Liver (tissue), 9 donors: Measurements from ENCODE around the gene SLC24A4. TPM values are rescaled to one million over a fixed set of nuclear protein-coding genes. Genes with fewer than 3 reads are reported as not detected.
A peak's percentile ranks its signal among the peaks of the same experiment; 100 is the strongest.

Experiments used
- DNase-seq: peaks from one replicate; pipeline ENCODE4 v3.0.0-alpha.2; 2017; ENCODE audit warnings: low spot score
- H3K27ac ChIP-seq, 2 donors: one replicate each; pipeline ENCODE4 v1.7.0; 2013; ENCODE audit warnings: inconsistent platforms in 2 of 2, low read length in 2 of 2, control low read depth in 1 of 2, low read depth in 1 of 2, mild to moderate bottlenecking in 1 of 2
- H3K27me3 ChIP-seq, 4 donors: one replicate each; pipeline versions ENCODE4 v1.6.1 to v1.7.0; 2013; ENCODE audit warnings: low read length in 3 of 4, inconsistent platforms in 1 of 4, mild to moderate bottlenecking in 1 of 4, moderate library complexity in 1 of 4; ENCODE audit not compliant: control insufficient read depth in 4 of 4, insufficient read depth in 4 of 4
- H3K36me3 ChIP-seq, 4 donors: one replicate each; pipeline versions ENCODE4 v1.6.1 to v1.7.0; 2013; ENCODE audit warnings: low read length in 3 of 4, mild to moderate bottlenecking in 3 of 4, low read depth in 1 of 4, moderate library complexity in 1 of 4; ENCODE audit not compliant: control insufficient read depth in 4 of 4, insufficient read depth in 3 of 4
- H3K4me1 ChIP-seq, 4 donors: one replicate each; pipeline versions ENCODE4 v1.6.1 to v1.7.0; 2013; ENCODE audit warnings: low read length in 3 of 4, mild to moderate bottlenecking in 3 of 4, moderate library complexity in 1 of 4; ENCODE audit not compliant: control insufficient read depth in 4 of 4, insufficient read depth in 4 of 4
- H3K4me3 ChIP-seq, 3 donors: one replicate each; pipeline versions ENCODE4 v1.6.1 to v1.7.0; 2013; ENCODE audit warnings: low read length in 3 of 3, control low read depth in 1 of 3, low read depth in 1 of 3, mild to moderate bottlenecking in 1 of 3
- H3K9ac ChIP-seq, 2 donors: one replicate each; pipeline ENCODE4 v1.7.0; 2013; ENCODE audit warnings: low read length in 2 of 2, mild to moderate bottlenecking in 2 of 2, moderate library complexity in 2 of 2, control low read depth in 1 of 2, low read depth in 1 of 2
- H3K9me3 ChIP-seq, 4 donors: one replicate each; pipeline versions ENCODE4 v1.6.1 to v1.7.0; 2013; ENCODE audit warnings: low read length in 3 of 4; ENCODE audit not compliant: control insufficient read depth in 4 of 4
- EGR1 ChIP-seq, 2 donors: IDR thresholded peaks; 2 replicates each; pipeline ENCODE4 v1.6.1; 2016 to 2018; ENCODE audit warnings: antibody characterized with exemption in 2 of 2, low read depth in 2 of 2
- FOXA1 ChIP-seq: IDR thresholded peaks from 2 replicates; pipeline ENCODE4 v1.6.1; 2016; ENCODE audit warnings: antibody characterized with exemption
- FOXA2 ChIP-seq: IDR thresholded peaks from 2 replicates; pipeline ENCODE4 v1.6.1; 2016; ENCODE audit warnings: antibody characterized with exemption
- GABPA ChIP-seq, 2 donors: IDR thresholded peaks in 1 of 2; conservative IDR thresholded peaks in 1 of 2; 2 replicates each; pipeline ENCODE4 v1.6.1; 2016; ENCODE audit warnings: antibody characterized with exemption in 2 of 2, mild to moderate bottlenecking in 1 of 2, moderate library complexity in 1 of 2
- HNF4A ChIP-seq, 2 donors: conservative IDR thresholded peaks; 2 replicates each; pipeline ENCODE4 v1.6.1; 2016; ENCODE audit warnings: antibody characterized with exemption in 2 of 2, mild to moderate bottlenecking in 2 of 2
- HNF4G ChIP-seq: IDR thresholded peaks from 2 replicates; pipeline ENCODE4 v1.6.1; 2016; ENCODE audit warnings: antibody characterized with exemption
- JUND ChIP-seq, 2 donors: IDR thresholded peaks; 2 replicates each; pipeline ENCODE4 v1.6.1; 2016; ENCODE audit warnings: antibody characterized with exemption in 2 of 2
- NR2F2 ChIP-seq: IDR thresholded peaks from 2 replicates; pipeline ENCODE4 v1.6.1; 2016; ENCODE audit warnings: antibody characterized with exemption
- RAD21 ChIP-seq, 2 donors: IDR thresholded peaks; 2 replicates each; pipeline ENCODE4 v1.6.1; 2016; ENCODE audit warnings: antibody characterized with exemption in 2 of 2, mild to moderate bottlenecking in 2 of 2
- RXRA ChIP-seq, 2 donors: IDR thresholded peaks; 2 replicates each; pipeline ENCODE4 v1.6.1; 2017 to 2018; ENCODE audit warnings: antibody characterized with exemption in 2 of 2, mild to moderate bottlenecking in 1 of 2
- SP1 ChIP-seq: IDR thresholded peaks from 2 replicates; pipeline ENCODE4 v1.6.1; 2018; ENCODE audit warnings: antibody characterized with exemption, mild to moderate bottlenecking
- TAF1 ChIP-seq: conservative IDR thresholded peaks from 2 replicates; pipeline ENCODE4 v1.6.1; 2016; ENCODE audit warnings: antibody characterized with exemption, mild to moderate bottlenecking
- YY1 ChIP-seq: IDR thresholded peaks from 2 replicates; pipeline ENCODE4 v1.6.1; 2016; ENCODE audit warnings: antibody characterized with exemption, mild to moderate bottlenecking
- whole genome bisulfite sequencing: extraction: QIAGEN DNeasy Blood & Tissue Kit; methylation state at CpG from one replicate; pipeline ENCODE4 v1.1.7; 2013; 5-methylcytosine and 5-hydroxymethylcytosine counted together
- polyA plus RNA-seq, 2 donors: library from polyadenylated mRNA; stranded (reverse) in 1 of 2; unstranded in 1 of 2; fragments of 200-250 nt in 1 of 2; fragments of >200 nt in 1 of 2; fragmentation: Nextera tagmentation in 1 of 2; extraction: Ambion mirVana in 1 of 2; gene quantifications; one replicate each; pipeline versions ENCODE4 v1.2.1 to v1.2.3, GENCODE V29; 2013 to 2015
- total RNA-seq, 2 donors: library from RNA; depleted of rRNA; stranded (reverse); fragments of >200 nt; gene quantifications; one replicate each; pipeline ENCODE4 v1.2.3, GENCODE V29; 2014
- TF ChIP-seq, protein P1 (sequence below): fragments of 150-350 bp; IDR thresholded peaks from 2 replicates; pipeline ENCODE4 v1.5.1; 2017; ENCODE audit warnings: improper control_type of control experiment, low read depth, low read length; ENCODE audit not compliant: missing input control
- TF ChIP-seq, protein P2 (sequence below): IDR thresholded peaks from 2 replicates; pipeline ENCODE4 v1.6.1; 2016; ENCODE audit warnings: antibody characterized with exemption
- TF ChIP-seq, protein P3 (sequence below): IDR thresholded peaks from 2 replicates; pipeline ENCODE4 v1.6.1; 2016; ENCODE audit warnings: antibody characterized with exemption
- TF ChIP-seq, protein P4 (sequence below): IDR thresholded peaks from 2 replicates; pipeline ENCODE4 v1.6.1; 2016; ENCODE audit warnings: antibody characterized with exemption, mild to moderate bottlenecking
- TF ChIP-seq, protein P5 (sequence below): IDR thresholded peaks from 2 replicates; pipeline ENCODE4 v1.6.1; 2016; ENCODE audit warnings: antibody characterized with exemption
- donor health status: healthy.
- donor health status: healthy.
- donor health status: healthy.
- donor health status: healthy.
- donor health status: healthy.

SLC24A4 gene
- total and polyA plus RNA-seq, 4 donors: 0.06 to 0.23 (median 0.12) TPM

DNA sequence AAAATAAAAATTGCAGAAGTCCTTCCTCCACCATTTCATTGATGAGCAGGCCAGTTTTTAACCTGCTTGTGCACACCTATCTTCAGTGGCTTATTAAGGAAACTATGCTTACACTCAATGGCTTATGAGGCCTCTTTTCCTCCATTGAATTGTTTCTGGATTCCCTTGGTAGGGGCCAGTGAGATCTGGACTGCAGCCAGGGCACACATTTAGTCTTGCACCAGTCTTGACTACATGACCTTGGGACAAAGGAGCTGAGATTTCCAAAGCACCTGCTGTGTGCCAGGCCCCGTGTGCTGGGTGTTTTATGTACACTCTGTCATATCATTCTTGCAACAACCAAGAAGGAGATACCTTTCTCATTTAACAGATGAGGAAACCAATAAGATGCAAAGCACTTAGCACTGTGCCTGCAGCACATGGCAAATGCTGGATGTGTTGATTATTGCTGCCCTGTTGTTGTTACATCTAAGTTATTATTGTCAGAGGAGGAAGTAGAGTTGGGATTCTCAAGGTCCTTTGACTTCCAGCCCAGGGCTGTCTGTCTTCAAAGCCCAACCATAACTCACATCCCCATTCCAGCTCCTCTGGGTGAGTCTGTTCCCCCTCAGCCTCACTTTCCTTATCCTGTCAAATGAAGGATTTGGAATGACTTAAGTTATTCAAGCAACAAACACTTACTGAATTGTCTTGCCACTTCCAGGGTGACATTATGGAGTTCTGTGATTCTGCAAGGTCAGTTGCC is 159.0 kb downstream of the SLC24A4 start:
- Histone ChIP-seq H3K9ac (no peak overlapping the region), H3K36me3 (no peaks in the 10 kb centered on the region), H3K9me3 (no peaks in the 10 kb centered on the region), H3K27ac (no peak overlapping the region), H3K4me3 (no peak overlapping the region), H3K4me1 (peaks cover 3 to 18% (median 16%) of the 10 kb centered on the region in 4 donors), H3K27me3 (no peaks in the 10 kb centered on the region)
- TF ChIP-seq RXRA (IDR thresholded peaks at IDR 0.05) (no peak), TAF1 (no peak), NR2F2 (no peak), YY1 (no peak), RAD21 (IDR thresholded peaks at IDR 0.05) (no peak), FOXA1 (no peak), SP1 (no peak), JUND (IDR thresholded peaks at IDR 0.05) (no peak), EGR1 (IDR thresholded peaks at IDR 0.05; ENCODE audit: low read depth in 2 of 2) (no peak), HNF4G (no peak), GABPA (IDR thresholded peaks at IDR 0.05 in 1 of 2, conservative IDR thresholded peaks at IDR 0.05 in 1 of 2) (no peak), HNF4A (conservative IDR thresholded peaks at IDR 0.05) (no peak)
- TF ChIP-seq, protein P1, sequence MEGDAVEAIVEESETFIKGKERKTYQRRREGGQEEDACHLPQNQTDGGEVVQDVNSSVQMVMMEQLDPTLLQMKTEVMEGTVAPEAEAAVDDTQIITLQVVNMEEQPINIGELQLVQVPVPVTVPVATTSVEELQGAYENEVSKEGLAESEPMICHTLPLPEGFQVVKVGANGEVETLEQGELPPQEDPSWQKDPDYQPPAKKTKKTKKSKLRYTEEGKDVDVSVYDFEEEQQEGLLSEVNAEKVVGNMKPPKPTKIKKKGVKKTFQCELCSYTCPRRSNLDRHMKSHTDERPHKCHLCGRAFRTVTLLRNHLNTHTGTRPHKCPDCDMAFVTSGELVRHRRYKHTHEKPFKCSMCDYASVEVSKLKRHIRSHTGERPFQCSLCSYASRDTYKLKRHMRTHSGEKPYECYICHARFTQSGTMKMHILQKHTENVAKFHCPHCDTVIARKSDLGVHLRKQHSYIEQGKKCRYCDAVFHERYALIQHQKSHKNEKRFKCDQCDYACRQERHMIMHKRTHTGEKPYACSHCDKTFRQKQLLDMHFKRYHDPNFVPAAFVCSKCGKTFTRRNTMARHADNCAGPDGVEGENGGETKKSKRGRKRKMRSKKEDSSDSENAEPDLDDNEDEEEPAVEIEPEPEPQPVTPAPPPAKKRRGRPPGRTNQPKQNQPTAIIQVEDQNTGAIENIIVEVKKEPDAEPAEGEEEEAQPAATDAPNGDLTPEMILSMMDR: no peak
- TF ChIP-seq, protein P2, sequence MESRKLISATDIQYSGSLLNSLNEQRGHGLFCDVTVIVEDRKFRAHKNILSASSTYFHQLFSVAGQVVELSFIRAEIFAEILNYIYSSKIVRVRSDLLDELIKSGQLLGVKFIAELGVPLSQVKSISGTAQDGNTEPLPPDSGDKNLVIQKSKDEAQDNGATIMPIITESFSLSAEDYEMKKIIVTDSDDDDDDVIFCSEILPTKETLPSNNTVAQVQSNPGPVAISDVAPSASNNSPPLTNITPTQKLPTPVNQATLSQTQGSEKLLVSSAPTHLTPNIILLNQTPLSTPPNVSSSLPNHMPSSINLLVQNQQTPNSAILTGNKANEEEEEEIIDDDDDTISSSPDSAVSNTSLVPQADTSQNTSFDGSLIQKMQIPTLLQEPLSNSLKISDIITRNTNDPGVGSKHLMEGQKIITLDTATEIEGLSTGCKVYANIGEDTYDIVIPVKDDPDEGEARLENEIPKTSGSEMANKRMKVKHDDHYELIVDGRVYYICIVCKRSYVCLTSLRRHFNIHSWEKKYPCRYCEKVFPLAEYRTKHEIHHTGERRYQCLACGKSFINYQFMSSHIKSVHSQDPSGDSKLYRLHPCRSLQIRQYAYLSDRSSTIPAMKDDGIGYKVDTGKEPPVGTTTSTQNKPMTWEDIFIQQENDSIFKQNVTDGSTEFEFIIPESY: no peak
- TF ChIP-seq, protein P3, sequence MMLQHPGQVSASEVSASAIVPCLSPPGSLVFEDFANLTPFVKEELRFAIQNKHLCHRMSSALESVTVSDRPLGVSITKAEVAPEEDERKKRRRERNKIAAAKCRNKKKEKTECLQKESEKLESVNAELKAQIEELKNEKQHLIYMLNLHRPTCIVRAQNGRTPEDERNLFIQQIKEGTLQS: no peak
- DNase-seq: peak; percentile 17
- WGBS: 30% methylated on average over 1 of the region's 1 CpG

DNA sequence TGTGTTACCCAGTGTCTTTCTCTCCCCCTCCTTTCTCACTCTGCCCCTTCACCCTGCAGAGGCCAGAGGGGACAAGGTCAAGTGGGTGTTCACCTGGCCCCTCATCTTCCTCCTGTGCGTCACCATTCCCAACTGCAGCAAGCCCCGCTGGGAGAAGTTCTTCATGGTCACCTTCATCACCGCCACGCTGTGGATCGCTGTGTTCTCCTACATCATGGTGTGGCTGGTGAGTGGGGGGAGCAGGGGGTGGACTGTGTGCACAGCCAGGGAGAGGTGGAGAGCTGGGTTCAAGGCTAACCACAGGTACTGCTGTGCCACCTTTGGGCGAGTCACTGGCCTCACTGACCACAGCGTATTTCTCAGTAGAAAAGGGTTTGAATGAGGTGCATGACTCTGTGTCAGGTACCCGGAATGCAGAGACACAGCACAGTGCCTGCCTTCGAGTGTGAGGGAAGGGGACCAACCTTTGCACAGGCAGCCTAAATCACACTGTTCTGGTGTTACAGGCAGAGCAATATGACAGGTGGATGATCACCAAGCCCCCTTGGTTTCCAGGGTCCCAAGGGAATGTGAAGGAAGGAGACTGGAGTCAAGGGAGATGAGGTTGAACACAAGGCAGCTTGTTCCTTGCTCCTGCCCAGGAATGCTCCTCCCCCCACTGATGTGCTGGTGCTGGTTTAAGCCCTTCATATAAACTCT is 159.8 kb downstream of the SLC24A4 start:
- no peaks in the 10 kb centered on the region for H3K36me3 ChIP-seq
- H3K4me3 ChIP-seq: no peak overlapping the region
- DNase-seq: no peak
- H3K27me3 ChIP-seq: no peaks in the 10 kb centered on the region
- no peaks in the 10 kb centered on the region for H3K9me3 ChIP-seq
- H3K4me1 ChIP-seq: peaks cover 3 to 18% (median 16%) of the 10 kb centered on the region in 4 donors
- H3K9ac ChIP-seq: no peak overlapping the region
- 98% methylated on average over 9 of the region's 9 CpGs for WGBS
- no peak overlapping the region for H3K27ac ChIP-seq
- no peak for TF ChIP-seq EGR1 (IDR thresholded peaks at IDR 0.05; ENCODE audit: low read depth in 2 of 2)
- TF ChIP-seq, protein P3: no peak
- no peak for TF ChIP-seq FOXA1
- no peak for TF ChIP-seq NR2F2
- TF ChIP-seq TAF1: no peak
- TF ChIP-seq, protein P4, sequence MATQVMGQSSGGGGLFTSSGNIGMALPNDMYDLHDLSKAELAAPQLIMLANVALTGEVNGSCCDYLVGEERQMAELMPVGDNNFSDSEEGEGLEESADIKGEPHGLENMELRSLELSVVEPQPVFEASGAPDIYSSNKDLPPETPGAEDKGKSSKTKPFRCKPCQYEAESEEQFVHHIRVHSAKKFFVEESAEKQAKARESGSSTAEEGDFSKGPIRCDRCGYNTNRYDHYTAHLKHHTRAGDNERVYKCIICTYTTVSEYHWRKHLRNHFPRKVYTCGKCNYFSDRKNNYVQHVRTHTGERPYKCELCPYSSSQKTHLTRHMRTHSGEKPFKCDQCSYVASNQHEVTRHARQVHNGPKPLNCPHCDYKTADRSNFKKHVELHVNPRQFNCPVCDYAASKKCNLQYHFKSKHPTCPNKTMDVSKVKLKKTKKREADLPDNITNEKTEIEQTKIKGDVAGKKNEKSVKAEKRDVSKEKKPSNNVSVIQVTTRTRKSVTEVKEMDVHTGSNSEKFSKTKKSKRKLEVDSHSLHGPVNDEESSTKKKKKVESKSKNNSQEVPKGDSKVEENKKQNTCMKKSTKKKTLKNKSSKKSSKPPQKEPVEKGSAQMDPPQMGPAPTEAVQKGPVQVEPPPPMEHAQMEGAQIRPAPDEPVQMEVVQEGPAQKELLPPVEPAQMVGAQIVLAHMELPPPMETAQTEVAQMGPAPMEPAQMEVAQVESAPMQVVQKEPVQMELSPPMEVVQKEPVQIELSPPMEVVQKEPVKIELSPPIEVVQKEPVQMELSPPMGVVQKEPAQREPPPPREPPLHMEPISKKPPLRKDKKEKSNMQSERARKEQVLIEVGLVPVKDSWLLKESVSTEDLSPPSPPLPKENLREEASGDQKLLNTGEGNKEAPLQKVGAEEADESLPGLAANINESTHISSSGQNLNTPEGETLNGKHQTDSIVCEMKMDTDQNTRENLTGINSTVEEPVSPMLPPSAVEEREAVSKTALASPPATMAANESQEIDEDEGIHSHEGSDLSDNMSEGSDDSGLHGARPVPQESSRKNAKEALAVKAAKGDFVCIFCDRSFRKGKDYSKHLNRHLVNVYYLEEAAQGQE: no peak
- TF ChIP-seq SP1: no peak
- TF ChIP-seq YY1: no peak
- TF ChIP-seq, protein P1: no peak
- no peak for TF ChIP-seq JUND (IDR thresholded peaks at IDR 0.05)
- TF ChIP-seq HNF4A (conservative IDR thresholded peaks at IDR 0.05): no peak
- TF ChIP-seq RXRA (IDR thresholded peaks at IDR 0.05): no peak
- TF ChIP-seq, protein P5, sequence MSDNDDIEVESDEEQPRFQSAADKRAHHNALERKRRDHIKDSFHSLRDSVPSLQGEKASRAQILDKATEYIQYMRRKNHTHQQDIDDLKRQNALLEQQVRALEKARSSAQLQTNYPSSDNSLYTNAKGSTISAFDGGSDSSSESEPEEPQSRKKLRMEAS: no peak
- TF ChIP-seq HNF4G: no peak
- no peak for TF ChIP-seq FOXA2
